NT2/D1 (cell line): Measurements from ENCODE around the gene CAMK1G.

Source experiments
- SUZ12 ChIP-seq: IDR thresholded peaks from 2 replicates; pipeline ENCODE4 v1.6.1; 2011; ENCODE audit not compliant: insufficient read length, insufficient read depth; ENCODE audit errors: extremely low read depth
- YY1 ChIP-seq: IDR thresholded peaks from 2 replicates; pipeline ENCODE4 v1.6.1; 2011; ENCODE audit not compliant: insufficient read length, insufficient read depth

- TF ChIP-seq SUZ12 (no peak), YY1 (no peak)
Measured at GRCh38 chr1:209659909-209660308, 76.4 kb downstream of the CAMK1G start.
